ENCODE measurements around the gene CDH24. TPM values are rescaled to one million over a fixed set of nuclear protein-coding genes. Genes with fewer than 3 reads are reported as not detected.

Gene CDH24
- polyA plus RNA-seq, 1 donor (not counting 4 experiments of a cell fraction or from before 2014, with no cell fraction given) = 3.9 TPM

DNA sequence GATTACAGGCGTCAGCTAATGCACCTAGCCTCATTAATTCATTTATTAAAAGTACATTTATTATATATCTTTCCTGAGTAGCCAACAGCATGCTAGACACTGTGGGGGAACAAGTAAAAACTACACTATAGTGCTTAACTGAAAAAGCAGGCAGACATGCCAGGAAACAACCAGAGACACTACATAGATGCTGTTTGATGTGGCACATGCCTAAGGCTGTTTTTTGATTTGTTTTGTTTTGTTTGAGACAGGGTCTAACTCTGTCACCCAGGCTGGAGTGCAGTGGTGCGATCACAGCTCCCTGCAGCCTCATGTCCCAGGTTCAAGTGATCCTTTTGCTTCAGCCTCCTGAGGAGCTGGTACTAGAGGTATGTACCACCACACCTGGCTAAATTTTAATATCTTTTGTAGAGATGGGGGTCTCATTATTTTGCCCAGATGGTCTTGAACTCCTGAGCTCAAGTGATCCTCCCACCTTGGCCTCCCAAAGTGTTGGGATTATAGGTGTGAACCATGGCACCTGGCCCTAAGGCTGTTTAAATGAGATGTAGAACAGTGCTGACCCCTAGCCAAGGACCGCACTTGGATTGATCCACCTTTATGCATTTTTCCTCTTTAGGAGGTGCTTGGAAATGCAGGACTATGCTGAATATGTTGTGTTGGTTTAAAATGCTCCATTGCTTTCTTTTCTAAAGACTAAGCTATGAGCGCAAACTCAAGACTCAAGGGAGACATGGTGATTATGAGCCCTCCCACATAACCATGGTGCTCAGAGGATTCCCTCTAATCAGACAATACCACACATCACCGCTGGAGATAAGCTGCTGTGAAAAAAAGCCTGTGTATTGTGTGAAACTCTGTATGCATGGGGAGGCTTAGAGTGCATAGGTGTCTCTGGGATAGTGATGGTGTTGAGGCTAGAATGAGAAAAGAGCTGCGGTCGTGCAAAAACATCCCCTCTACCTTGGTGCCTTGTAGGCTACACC lies 36.9 kb downstream of the CDH24 start:
- Histone ChIP-seq H3K4me1 (ENCODE audit: control insufficient read depth, extremely low read depth, insufficient read depth, low read length) (no peaks in the 10 kb centered on the region), H3K9me1 (ENCODE audit: control insufficient read depth, extremely low read depth, insufficient read depth, low read length) (no peaks in the 10 kb centered on the region), H3K9me3 (ENCODE audit: control insufficient read depth, low read depth, low read length) (no peaks in the 10 kb centered on the region), H3K27ac (ENCODE audit: control insufficient read depth, insufficient read depth, low read length) (no peak overlapping the region), H3K9ac (ENCODE audit: control insufficient read depth, extremely low read depth, insufficient read depth, low read length) (no peak overlapping the region), H3K4me3 (ENCODE audit: control insufficient read depth in 2 of 3, extremely low read depth in 1 of 3, insufficient read depth in 2 of 3, low read depth in 1 of 3, low read length in 3 of 3) (no peak overlapping the region), H3K4me2 (ENCODE audit: control insufficient read depth, extremely low read depth, insufficient read depth, low read depth, low read length) (no peak overlapping the region), H4K20me1 (ENCODE audit: control insufficient read depth, extremely low read depth, insufficient read depth, low read length) (no peaks in the 10 kb centered on the region), H2AFZ (ENCODE audit: control insufficient read depth, low read length) (no peak overlapping the region), H3K36me3 (ENCODE audit: control insufficient read depth in 2 of 2, extremely low read depth in 1 of 2, insufficient read depth in 2 of 2, low read length in 2 of 2) (peaks cover 2 to 3% of the 10 kb centered on the region in 2 experiments), H3K27me3 (ENCODE audit: control insufficient read depth, extremely low read depth, insufficient read depth, low read length) (no peaks in the 10 kb centered on the region), H3K79me2 (ENCODE audit: control insufficient read depth, insufficient read depth, low read length) (no peaks in the 10 kb centered on the region)
- FAIRE-seq (no peak), DNase-seq (ENCODE audit: low read depth, low spot score) (no peak)
- TF ChIP-seq CTCF (optimal IDR thresholded peaks at IDR 0.05 in 1 of 3, IDR thresholded peaks at IDR 0.05 in 1 of 3, conservative IDR thresholded peaks at IDR 0.05 in 1 of 3; ENCODE audit: extremely low read depth in 1 of 3, insufficient read depth in 2 of 3, low read length in 3 of 3) = no peak
- no peak for TF ChIP-seq EZH2 (IDR thresholded peaks at IDR 0.05; ENCODE audit: low read length)
- dilution Hi-C loops (cut with MboI; ENCODE audit: extremely low pct_ligation_motif_present, low sequenced_read_pairs) = no loop called here

- no peaks in the 10 kb centered on the region for H4K20me1 ChIP-seq (ENCODE audit: control insufficient read depth, extremely low read depth, insufficient read depth, low read length)
- no peaks in the 10 kb centered on the region for H3K9me3 ChIP-seq (ENCODE audit: control insufficient read depth, low read depth, low read length)
- no peak for DNase-seq (ENCODE audit: low read depth, low spot score)
- H3K9ac ChIP-seq (ENCODE audit: control insufficient read depth, extremely low read depth, insufficient read depth, low read length) = no peak overlapping the region
- no peaks in the 10 kb centered on the region for H3K9me1 ChIP-seq (ENCODE audit: control insufficient read depth, extremely low read depth, insufficient read depth, low read length)
- no peak overlapping the region for H2AFZ ChIP-seq (ENCODE audit: control insufficient read depth, low read length)
- TF ChIP-seq EZH2 (IDR thresholded peaks at IDR 0.05; ENCODE audit: low read length) (no peak), CTCF (optimal IDR thresholded peaks at IDR 0.05 in 1 of 3, IDR thresholded peaks at IDR 0.05 in 1 of 3, conservative IDR thresholded peaks at IDR 0.05 in 1 of 3; ENCODE audit: extremely low read depth in 1 of 3, insufficient read depth in 2 of 3, low read length in 3 of 3) (no peak)
- no peaks in the 10 kb centered on the region for H3K27me3 ChIP-seq (ENCODE audit: control insufficient read depth, extremely low read depth, insufficient read depth, low read length)
- no peaks in the 10 kb centered on the region for H3K4me1 ChIP-seq (ENCODE audit: control insufficient read depth, extremely low read depth, insufficient read depth, low read length)
- no peaks in the 10 kb centered on the region for H3K36me3 ChIP-seq (ENCODE audit: control insufficient read depth in 2 of 2, extremely low read depth in 1 of 2, insufficient read depth in 2 of 2, low read length in 2 of 2)
- H3K79me2 ChIP-seq (ENCODE audit: control insufficient read depth, insufficient read depth, low read length) = no peaks in the 10 kb centered on the region
- H3K4me2 ChIP-seq (ENCODE audit: control insufficient read depth, extremely low read depth, insufficient read depth, low read depth, low read length) = no peak overlapping the region
- H3K4me3 ChIP-seq (ENCODE audit: control insufficient read depth in 2 of 3, extremely low read depth in 1 of 3, insufficient read depth in 2 of 3, low read depth in 1 of 3, low read length in 3 of 3) = no peak overlapping the region
- no peak overlapping the region for H3K27ac ChIP-seq (ENCODE audit: control insufficient read depth, insufficient read depth, low read length)
- FAIRE-seq = no peak
- dilution Hi-C loops (cut with MboI; ENCODE audit: extremely low pct_ligation_motif_present, low sequenced_read_pairs) = no loop called here
These were observed 39.2 kb downstream of the CDH24 start for GRCh38 chr14:23018107-23018506.
